H1 (cell line): ENCODE data around the gene SLC30A7. TPM values are rescaled to one million over a fixed set of nuclear protein-coding genes. Genes with fewer than 3 reads are reported as not detected.

ENCODE experiments used
- CTCF ChIA-PET: fragments of 300-600 bp; sonication (Branson Sonifier 250); formaldehyde crosslinking; loops from one replicate; lab custom pipeline; 2021; ENCODE audit not compliant: partially characterized antibody; lab: Charles Lee
- POLR2A ChIA-PET: fragments of 300-600 bp; sonication (Branson Sonifier 250); formaldehyde crosslinking; loops from one replicate; lab custom pipeline; 2021; ENCODE audit warnings: inconsistent platforms; ENCODE audit not compliant: partially characterized antibody; lab: Charles Lee
- DNase-seq, 2 experiments: peaks; one replicate each; pipeline versions ENCODE4 v3.0.0 to v3.0.0-alpha.2; 2010 to 2022; ENCODE audit warnings: low spot score in 2 of 2, low read depth in 1 of 2, mixed read lengths in 1 of 2
- FAIRE-seq: peaks from 2 replicates; lab custom pipeline; 2011; peaks lifted over from hg19 to GRCh38; lab: Jason Lieb, UNC
- H2AFZ ChIP-seq: 2 replicates; pipeline ENCODE4 v1.8.1; 2012; ENCODE audit warnings: low read length, inconsistent platforms
- H2AK5ac ChIP-seq: 2 replicates; pipeline ENCODE4 v1.6.1; 2013; ENCODE audit warnings: low read depth, low read length
- H2BK120ac ChIP-seq: replicated peaks from 2 replicates; pipeline ENCODE3; 2013; ENCODE audit warnings: low read depth, low read length, inconsistent platforms
- H2BK12ac ChIP-seq: 2 replicates; pipeline ENCODE4 v1.6.1; 2013; ENCODE audit warnings: low read depth, low read length
- H2BK15ac ChIP-seq: 2 replicates; pipeline ENCODE4 v1.6.1; 2013; ENCODE audit warnings: low read length
- H2BK20ac ChIP-seq: 2 replicates; pipeline ENCODE4 v1.6.1; 2013; ENCODE audit warnings: low read length
- H2BK5ac ChIP-seq: 2 replicates; pipeline ENCODE4 v1.6.1; 2013; ENCODE audit warnings: low read depth, low read length
- H3K14ac ChIP-seq: 2 replicates; pipeline ENCODE4 v1.6.1; 2013; ENCODE audit warnings: inconsistent platforms; ENCODE audit not compliant: insufficient read length
- H3K18ac ChIP-seq: 2 replicates; pipeline ENCODE4 v1.6.1; 2013; ENCODE audit warnings: low read length; ENCODE audit errors: extremely low read depth
- H3K23ac ChIP-seq: 2 replicates; pipeline ENCODE4 v1.6.1; 2013; ENCODE audit warnings: inconsistent platforms; ENCODE audit not compliant: insufficient read length
- H3K23me2 ChIP-seq: 2 replicates; pipeline ENCODE4 v1.6.1; 2013; ENCODE audit warnings: low read depth, low read length
- H3K27ac ChIP-seq: 2 replicates; pipeline ENCODE4 v1.6.1; 2011; ENCODE audit warnings: low read depth, low read length, inconsistent platforms
- H3K27me3 ChIP-seq, 4 experiments: replicated peaks in 1 of 4; 1 replicate in 1 of 4; 2 replicates in 3 of 4; pipeline versions ENCODE4 v1.6.1 to v1.8.1; 2011 to 2013; ENCODE audit warnings: low read length in 3 of 4, mild to moderate bottlenecking in 3 of 4, inconsistent platforms in 2 of 4, mixed read lengths in 2 of 4, moderate library complexity in 1 of 4; ENCODE audit not compliant: control insufficient read depth in 3 of 4, insufficient read depth in 3 of 4; ENCODE audit errors: extremely low read depth in 1 of 4
- H3K36me3 ChIP-seq, 4 experiments: 2 replicates each; pipeline versions ENCODE4 v1.6.1 to v1.8.1; 2011 to 2013; ENCODE audit warnings: mild to moderate bottlenecking in 4 of 4, low read length in 3 of 4, moderate library complexity in 2 of 4, control low read depth in 1 of 4, inconsistent platforms in 1 of 4; ENCODE audit not compliant: insufficient read depth in 4 of 4, control insufficient read depth in 2 of 4
- H3K4ac ChIP-seq: replicated peaks from 2 replicates; pipeline ENCODE3; 2013; ENCODE audit warnings: low read length, low read depth, mixed read lengths, inconsistent platforms; ENCODE audit not compliant: insufficient read length
- H3K4me1 ChIP-seq, 4 experiments: replicated peaks in 1 of 4; 1 replicate in 1 of 4; 2 replicates in 3 of 4; pipeline versions ENCODE4 v1.6.1 to v1.8.1; 2011 to 2013; ENCODE audit warnings: low read length in 3 of 4, inconsistent platforms in 2 of 4, mixed read lengths in 1 of 4; ENCODE audit not compliant: insufficient read depth in 4 of 4, control insufficient read depth in 3 of 4
- H3K4me2 ChIP-seq, 2 experiments: 2 replicates each; pipeline versions ENCODE4 v1.6.1 to v1.8.1; 2011 to 2013; ENCODE audit warnings: low read depth in 2 of 2, low read length in 2 of 2, control low read depth in 1 of 2, inconsistent platforms in 1 of 2, mild to moderate bottlenecking in 1 of 2; ENCODE audit not compliant: insufficient read depth in 1 of 2
- H3K4me3 ChIP-seq, 4 experiments: fragments of 200-600, 300-600 bp in 1 of 4; sonication (generic), shearing (Covaris generic), sonication (Bioruptor Twin) in 1 of 4; 2 replicates each; pipeline versions ENCODE4 v1.5.1 to v1.8.1; 2011 to 2016; ENCODE audit warnings: low read length in 4 of 4, low read depth in 3 of 4, control low read depth in 2 of 4, inconsistent platforms in 2 of 4, mild to moderate bottlenecking in 2 of 4, mixed read lengths in 1 of 4, moderate library complexity in 1 of 4; ENCODE audit not compliant: insufficient read depth in 2 of 4; ENCODE audit errors: extremely low read depth in 1 of 4
- H3K56ac ChIP-seq: replicated peaks from 2 replicates; pipeline ENCODE3; 2013; ENCODE audit warnings: low read depth, mild to moderate bottlenecking, mixed read lengths, low read length, inconsistent platforms; ENCODE audit not compliant: insufficient read length
- H3K79me1 ChIP-seq: 2 replicates; pipeline ENCODE4 v1.6.1; 2013; ENCODE audit warnings: low read depth, low read length, control low read depth
- H3K79me2 ChIP-seq, 2 experiments: 2 replicates each; pipeline versions ENCODE4 v1.6.1 to v1.8.1; 2012 to 2013; ENCODE audit warnings: low read length in 2 of 2, mild to moderate bottlenecking in 2 of 2, inconsistent platforms in 1 of 2; ENCODE audit not compliant: insufficient read depth in 2 of 2, control insufficient read depth in 1 of 2
- H3K9ac ChIP-seq, 4 experiments: replicated peaks in 1 of 4; 1 replicate in 1 of 4; 2 replicates in 3 of 4; pipeline versions ENCODE4 v1.6.1 to v1.8.1; 2011 to 2013; ENCODE audit warnings: low read depth in 3 of 4, low read length in 3 of 4, control low read depth in 2 of 4, mild to moderate bottlenecking in 2 of 4, moderate library complexity in 2 of 4, inconsistent platforms in 1 of 4; ENCODE audit errors: extremely low read depth in 1 of 4
- H3K9me3 ChIP-seq, 2 experiments: 2 replicates each; pipeline versions ENCODE4 v1.6.1 to v1.8.1; 2012 to 2013; ENCODE audit warnings: mild to moderate bottlenecking in 2 of 2, moderate library complexity in 2 of 2, control low read depth in 1 of 2, inconsistent platforms in 1 of 2, low read depth in 1 of 2, low read length in 1 of 2, mixed read lengths in 1 of 2; ENCODE audit not compliant: insufficient read depth in 2 of 2
- H4K20me1 ChIP-seq, 2 experiments: replicated peaks in 1 of 2; 2 replicates each; pipeline versions ENCODE3 to v1.8.1; 2011 to 2013; ENCODE audit warnings: inconsistent platforms in 2 of 2, low read length in 2 of 2, mild to moderate bottlenecking in 1 of 2; ENCODE audit not compliant: insufficient read depth in 2 of 2, control insufficient read depth in 1 of 2
- H4K5ac ChIP-seq: 2 replicates; pipeline ENCODE4 v1.6.1; 2013; ENCODE audit warnings: low read length, low read depth, mixed read lengths, inconsistent platforms; ENCODE audit not compliant: insufficient read length
- H4K8ac ChIP-seq: 2 replicates; pipeline ENCODE4 v1.8.0; 2013; ENCODE audit warnings: mild to moderate bottlenecking, moderate library complexity, low read length, inconsistent platforms; ENCODE audit not compliant: insufficient read depth; ENCODE audit errors: extremely low read depth
- H4K91ac ChIP-seq: replicated peaks from 2 replicates; pipeline ENCODE3; 2013; ENCODE audit warnings: low read length, mixed read lengths, inconsistent platforms; ENCODE audit not compliant: insufficient read length
- EGR1 ChIP-seq: IDR thresholded peaks from 2 replicates; pipeline ENCODE4 v1.6.1; 2011; ENCODE audit warnings: low read depth, low read length, borderline replicate concordance
- JUND ChIP-seq: IDR thresholded peaks from 2 replicates; pipeline ENCODE4 v1.6.1; 2011; ENCODE audit warnings: mild to moderate bottlenecking, improper control_type of control experiment, low read length
- KDM5A ChIP-seq: fragments of 200-600 bp; IDR thresholded peaks from 2 replicates; pipeline ENCODE4 v1.7.1; 2012; ENCODE audit warnings: mild to moderate bottlenecking, low read length, inconsistent platforms, mixed read lengths
- MAX ChIP-seq: IDR thresholded peaks from 2 replicates; pipeline ENCODE4 v1.6.1; 2012; ENCODE audit warnings: inconsistent platforms
- RAD21 ChIP-seq, 2 experiments: IDR thresholded peaks in 1 of 2; conservative IDR thresholded peaks in 1 of 2; 2 replicates each; pipeline ENCODE4 v1.6.1; 2011; ENCODE audit warnings: low read depth in 2 of 2, low read length in 2 of 2, improper control_type of control experiment in 1 of 2, inconsistent platforms in 1 of 2, mild to moderate bottlenecking in 1 of 2, moderate library complexity in 1 of 2
- RNF2 ChIP-seq: fragments of 200-900, 300-1000 bp; sonication (generic); IDR thresholded peaks from 2 replicates; pipeline ENCODE4 v1.7.1; 2016; ENCODE audit warnings: borderline replicate concordance, low read depth, mild to moderate bottlenecking, antibody characterized with exemption, low read length; ENCODE audit not compliant: poor library complexity, severe bottlenecking; ENCODE audit errors: missing control alignments
- SIRT6 ChIP-seq: IDR thresholded peaks from one replicate; pipeline ENCODE4 v1.7.1; 2012; ENCODE audit warnings: low read length, inconsistent platforms
- SP4 ChIP-seq: IDR thresholded peaks from 2 replicates; pipeline ENCODE4 v1.6.1; 2012; ENCODE audit warnings: low read length, inconsistent platforms
- SRF ChIP-seq: IDR thresholded peaks from 2 replicates; pipeline ENCODE4 v1.6.1; 2011; ENCODE audit warnings: mild to moderate bottlenecking, low read depth, low read length, moderate library complexity
- TEAD4 ChIP-seq: IDR thresholded peaks from 2 replicates; pipeline ENCODE4 v1.6.1; 2012; ENCODE audit warnings: low read depth, low read length, inconsistent platforms, mixed read lengths
- USF2 ChIP-seq: IDR thresholded peaks from 2 replicates; pipeline ENCODE4 v1.6.1; 2011; ENCODE audit warnings: low read length, improper control_type of control experiment
- WGBS, 2 experiments: shearing (Covaris generic) in 1 of 2; methylation state at CpG; one replicate each; pipeline versions ENCODE4 v1.1.6 to v1.1.7; 2013 to 2015; ENCODE audit warnings: low lambda C conversion rate in 2 of 2, mixed read lengths in 2 of 2, inconsistent platforms in 1 of 2, low coverage in 1 of 2, missing lambda C conversion rate in 1 of 2; ENCODE audit not compliant: insufficient replicate concordance in 2 of 2, insufficient coverage in 1 of 2, insufficient read length in 1 of 2; ENCODE audit errors: extremely low coverage in 1 of 2, missing lambda C conversion rate in 1 of 2; 5-methylcytosine and 5-hydroxymethylcytosine counted together
- polyA plus RNA-seq, 7 experiments: library from polyadenylated mRNA; depleted of rRNA in 3 of 7; stranded (reverse) in 5 of 7; unstranded in 2 of 7; fragments of >200 nt in 5 of 7; fragments of 200-250 nt in 2 of 7; gene quantifications; 1 replicate in 5 of 7; 2 replicates in 1 of 7; 4 replicates in 1 of 7; pipeline versions ENCODE4 v1.2.1 to v1.2.3, GENCODE V29; 2011 to 2013; ENCODE audit warnings: missing spikeins in 2 of 7, mixed read lengths in 2 of 7
- total RNA-seq: library from RNA; stranded (reverse); fragmentation: NEBNext Ultra II Directional; extraction: Animal tissue kit (Norgen Biotek cat#: 25700); gene quantifications from 2 replicates; pipeline ENCODE4 v1.2.1, GENCODE V29; 2021

SLC30A7 gene
- total and polyA plus RNA-seq, 2 of the 8 experiments (the other 6 are each of a cell fraction or from before 2014, with no cell fraction given), result 5.5 to 22.1 TPM

GRCh38 chr1:100866041-100866900 lies 29.6 kb upstream of the SLC30A7 start:
- Histone ChIP-seq H2BK120ac (no peak overlapping the region), H3K27ac (no peak overlapping the region), H3K4ac (no peak overlapping the region), H3K79me1 (no peaks in the 10 kb centered on the region), H3K9me3 (no peaks in the 10 kb centered on the region), H2BK12ac (no peak overlapping the region), H3K4me1 (no peaks in the 10 kb centered on the region), H3K56ac (no peak overlapping the region), H2BK5ac (no peak overlapping the region), H3K4me3 (no peak overlapping the region), H4K91ac (no peak overlapping the region), H2AFZ (no peak overlapping the region), H3K36me3 (no peaks in the 10 kb centered on the region), H4K5ac (no peak overlapping the region), H2AK5ac (no peak overlapping the region), H2BK15ac (no peak overlapping the region), H3K18ac (no peak overlapping the region), H2BK20ac (no peak overlapping the region), H3K23ac (no peak overlapping the region), H3K4me2 (no peak overlapping the region), H3K79me2 (no peaks in the 10 kb centered on the region), H3K27me3 (peaks cover 0 to 1% (median 0%) of the 10 kb centered on the region in 4 experiments; a peak in 1 of 7 replicates), H3K9ac (no peak overlapping the region), H3K23me2 (peaks cover 5% of the 10 kb centered on the region; the same call in 1 of the 2 replicates), H4K8ac (no peak overlapping the region), H4K20me1 (no peaks in the 10 kb centered on the region), H3K14ac (no peak overlapping the region)
- DNase-seq, result no peak
- no peak for FAIRE-seq
- ChIA-PET CTCF (interaction anchor here (0.7 to 4.9 kb wide), 9 partner anchors 13 to 405 kb away, joined by 3 to 68 read pairs (median 3); no protein-coding TSS in a partner anchor), POLR2A (no interaction called here)
- WGBS, 2 experiments, result 77% methylated on average over 5 of the region's 5 CpGs; no CpG with 5 or more reads in 1 of the 2 experiments
- TF ChIP-seq EGR1 (no peak), USF2 (no peak), MAX (no peak), RAD21 (IDR thresholded peaks at IDR 0.05 in 1 of 2, conservative IDR thresholded peaks at IDR 0.05 in 1 of 2; ENCODE audit: low read depth in 2 of 2, low read length in 2 of 2) (peak; percentile 49 to 53), SIRT6 (no peak), RNF2 (no peak), SP4 (no peak), JUND (no peak), TEAD4 (no peak), SRF (no peak), KDM5A (no peak)
